ENCODE measurements around the gene HOXA3. TPM values are rescaled to one million over a fixed set of nuclear protein-coding genes. Genes with fewer than 3 reads are reported as not detected.

HOXA3 gene
- total and polyA plus RNA-seq, 2 of the 13 experiments (the other 11 are each of a cell fraction or from before 2014, with no cell fraction given) = 2.9 to 4.6 TPM

DNA sequence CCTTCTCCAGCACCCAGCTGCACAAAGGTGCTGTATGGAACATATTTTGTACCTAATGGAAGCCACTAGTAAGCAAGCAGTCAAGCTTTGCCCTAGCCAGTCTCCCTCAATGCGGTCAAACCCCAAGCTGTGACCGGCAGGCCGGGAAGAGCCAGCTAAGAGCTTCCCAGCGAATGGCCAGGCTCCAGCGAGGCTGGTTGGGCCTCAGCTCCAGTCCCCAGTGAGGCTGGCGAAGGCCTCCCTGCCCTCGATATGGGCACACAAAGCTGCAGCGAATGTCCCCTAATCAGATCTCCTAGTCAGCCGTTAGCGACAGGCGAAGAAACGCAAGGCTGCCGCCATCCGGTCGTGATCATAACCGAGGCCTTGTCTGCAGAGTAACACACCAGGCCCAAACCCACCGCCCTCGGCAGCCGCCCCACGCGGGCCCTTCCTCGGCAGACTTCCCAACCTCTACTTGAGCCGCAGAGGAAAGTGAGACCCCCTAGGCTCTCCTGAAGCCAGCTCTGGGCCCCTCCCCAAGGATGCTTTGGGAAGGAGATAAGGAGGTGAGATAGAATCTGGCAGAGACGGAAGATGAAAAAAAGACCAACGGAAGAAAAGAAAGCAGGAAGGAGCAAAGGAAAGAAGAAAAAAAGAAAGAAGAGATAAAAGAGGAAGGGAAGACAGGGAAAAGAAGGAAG lies 16.0 kb upstream of the HOXA3 start (continued):
- TF ChIP-seq, protein P1, sequence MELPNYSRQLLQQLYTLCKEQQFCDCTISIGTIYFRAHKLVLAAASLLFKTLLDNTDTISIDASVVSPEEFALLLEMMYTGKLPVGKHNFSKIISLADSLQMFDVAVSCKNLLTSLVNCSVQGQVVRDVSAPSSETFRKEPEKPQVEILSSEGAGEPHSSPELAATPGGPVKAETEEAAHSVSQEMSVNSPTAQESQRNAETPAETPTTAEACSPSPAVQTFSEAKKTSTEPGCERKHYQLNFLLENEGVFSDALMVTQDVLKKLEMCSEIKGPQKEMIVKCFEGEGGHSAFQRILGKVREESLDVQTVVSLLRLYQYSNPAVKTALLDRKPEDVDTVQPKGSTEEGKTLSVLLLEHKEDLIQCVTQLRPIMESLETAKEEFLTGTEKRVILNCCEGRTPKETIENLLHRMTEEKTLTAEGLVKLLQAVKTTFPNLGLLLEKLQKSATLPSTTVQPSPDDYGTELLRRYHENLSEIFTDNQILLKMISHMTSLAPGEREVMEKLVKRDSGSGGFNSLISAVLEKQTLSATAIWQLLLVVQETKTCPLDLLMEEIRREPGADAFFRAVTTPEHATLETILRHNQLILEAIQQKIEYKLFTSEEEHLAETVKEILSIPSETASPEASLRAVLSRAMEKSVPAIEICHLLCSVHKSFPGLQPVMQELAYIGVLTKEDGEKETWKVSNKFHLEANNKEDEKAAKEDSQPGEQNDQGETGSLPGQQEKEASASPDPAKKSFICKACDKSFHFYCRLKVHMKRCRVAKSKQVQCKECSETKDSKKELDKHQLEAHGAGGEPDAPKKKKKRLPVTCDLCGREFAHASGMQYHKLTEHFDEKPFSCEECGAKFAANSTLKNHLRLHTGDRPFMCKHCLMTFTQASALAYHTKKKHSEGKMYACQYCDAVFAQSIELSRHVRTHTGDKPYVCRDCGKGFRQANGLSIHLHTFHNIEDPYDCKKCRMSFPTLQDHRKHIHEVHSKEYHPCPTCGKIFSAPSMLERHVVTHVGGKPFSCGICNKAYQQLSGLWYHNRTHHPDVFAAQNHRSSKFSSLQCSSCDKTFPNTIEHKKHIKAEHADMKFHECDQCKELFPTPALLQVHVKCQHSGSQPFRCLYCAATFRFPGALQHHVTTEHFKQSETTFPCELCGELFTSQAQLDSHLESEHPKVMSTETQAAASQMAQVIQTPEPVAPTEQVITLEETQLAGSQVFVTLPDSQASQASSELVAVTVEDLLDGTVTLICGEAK (IDR thresholded peaks at IDR 0.05) = no peak
- TF ChIP-seq, protein P1 (CRISPR knock-in tag; IDR thresholded peaks at IDR 0.05) = no peak
- TF ChIP-seq NFKBIZ (CRISPR knock-in tag; IDR thresholded peaks at IDR 0.05) = no peak
- no peak for TF ChIP-seq SNAPC2 (CRISPR knock-in tag; IDR thresholded peaks at IDR 0.05)

All from HepG2 (cell line).